Activated CD8-positive, alpha-beta memory T cell treated with anti-CD3 and anti-CD28 coated beads, Interleukin-2, amount 50 U/mL, for 48 hours (primary cell): Measurements from ENCODE around the gene CRIP3.
A peak's percentile ranks its signal among the peaks of the same experiment; 100 is the strongest.
"Not testable (repeated sequence)": the region's sequence is repeated elsewhere in the genome, so short reads cannot be mapped to it uniquely, and the experiment has no call there.

Experiments
- DNase-seq: peaks from one replicate; pipeline ENCODE4 v3.0.0-alpha.2; 2020

Gene CRIP3

DNA sequence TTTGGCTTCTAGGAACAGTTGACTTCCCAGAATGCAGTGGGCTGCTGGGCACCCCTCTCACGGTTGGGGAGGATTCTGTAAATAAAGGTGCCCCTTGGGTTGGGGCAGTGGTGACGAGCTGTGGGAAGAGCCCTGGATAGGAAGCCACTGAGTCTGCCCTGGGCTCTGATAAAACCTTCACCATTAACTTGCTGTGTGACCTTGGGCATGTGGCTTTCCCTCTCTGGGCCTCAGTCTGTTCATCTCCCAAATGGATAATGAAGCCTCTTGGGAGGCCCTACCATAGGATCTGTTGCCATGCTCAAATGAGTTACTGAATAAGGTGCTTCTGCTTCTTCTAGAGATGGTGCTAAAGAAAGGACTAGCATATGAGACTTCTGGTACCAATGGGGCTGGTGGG is 3.7 kb downstream of the CRIP3 start:
- no peak for DNase-seq

DNA sequence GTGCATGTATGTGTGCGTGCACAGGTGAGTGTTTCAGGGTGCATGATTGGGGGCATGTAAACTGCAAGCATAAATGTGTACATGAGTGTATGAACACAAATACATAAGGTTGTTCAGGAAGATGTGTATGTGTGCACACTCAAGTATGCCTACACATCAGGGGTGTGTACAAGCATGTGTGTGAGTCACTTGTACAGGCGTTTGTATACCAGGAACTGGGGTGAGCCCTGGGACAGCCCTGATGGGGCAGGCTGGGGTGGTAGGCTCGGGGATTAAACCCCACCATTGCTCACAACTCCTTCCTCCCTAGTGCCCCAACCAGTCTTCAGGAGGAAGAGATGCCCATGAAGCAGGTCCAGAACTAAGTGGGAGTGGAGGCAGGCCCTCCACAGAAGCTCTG is 4.3 kb downstream of the CRIP3 start:
- no peak for DNase-seq

DNA sequence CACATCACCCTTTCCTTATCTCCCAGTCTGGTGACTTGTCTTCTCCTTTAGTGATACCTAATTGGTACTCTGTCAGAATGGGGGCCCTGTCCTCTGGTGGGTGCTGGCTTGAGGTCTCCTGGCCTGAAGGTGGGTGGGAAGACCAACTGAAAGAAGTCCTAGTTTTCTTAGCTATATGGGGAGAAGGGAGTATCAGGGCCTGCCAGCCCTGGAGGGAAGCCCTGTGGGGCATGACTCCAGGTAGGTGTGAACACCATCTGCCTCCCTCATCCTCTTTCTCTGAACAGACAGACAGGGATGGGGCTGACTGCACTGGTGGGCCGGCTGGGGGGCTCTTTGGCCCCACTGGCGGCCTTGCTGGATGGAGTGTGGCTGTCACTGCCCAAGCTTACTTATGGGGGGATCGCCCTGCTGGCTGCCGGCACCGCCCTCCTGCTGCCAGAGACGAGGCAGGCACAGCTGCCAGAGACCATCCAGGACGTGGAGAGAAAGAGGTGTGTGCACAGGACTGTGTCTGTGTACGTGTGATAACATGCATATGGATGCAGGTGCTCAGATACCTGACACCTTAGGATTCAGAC is 4.8 kb downstream of the CRIP3 start:
- no peak for DNase-seq

DNA sequence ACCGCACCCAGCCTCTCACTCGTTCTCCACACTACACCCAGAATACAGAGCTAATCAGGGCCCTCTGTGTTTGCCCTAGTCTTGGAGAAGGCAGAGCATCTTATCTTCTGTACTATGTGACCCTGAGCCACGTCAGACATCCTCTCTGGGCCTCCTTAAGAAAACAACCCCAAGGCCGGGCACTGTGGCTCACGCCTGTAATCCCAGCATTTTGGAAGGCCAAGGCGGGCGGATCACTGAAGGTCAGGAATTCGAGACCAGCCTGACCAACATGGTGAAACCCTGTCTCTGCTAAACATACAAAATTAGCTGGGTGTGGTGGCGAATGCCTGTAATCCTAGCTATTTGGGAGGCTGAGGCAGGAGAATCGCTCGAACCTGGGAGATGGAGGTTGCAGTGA is 5.6 kb downstream of the CRIP3 start:
- DNase-seq: not testable (repeated sequence)

DNA sequence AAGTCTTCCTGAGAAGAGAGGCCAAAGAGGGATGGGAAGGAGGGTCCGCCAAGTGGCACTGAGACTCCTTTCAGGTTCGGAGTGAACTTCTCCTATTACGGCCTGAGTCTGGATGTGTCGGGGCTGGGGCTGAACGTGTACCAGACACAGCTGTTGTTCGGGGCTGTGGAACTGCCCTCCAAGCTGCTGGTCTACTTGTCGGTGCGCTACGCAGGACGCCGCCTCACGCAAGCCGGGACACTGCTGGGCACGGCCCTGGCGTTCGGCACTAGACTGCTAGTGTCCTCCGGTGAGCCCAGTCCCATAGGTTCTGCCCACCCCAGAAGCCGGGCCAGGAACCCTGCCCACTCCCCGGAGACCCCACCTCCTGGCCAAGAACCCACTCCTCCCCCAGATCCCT is 6.5 kb downstream of the CRIP3 start:
- no peak for DNase-seq

DNA sequence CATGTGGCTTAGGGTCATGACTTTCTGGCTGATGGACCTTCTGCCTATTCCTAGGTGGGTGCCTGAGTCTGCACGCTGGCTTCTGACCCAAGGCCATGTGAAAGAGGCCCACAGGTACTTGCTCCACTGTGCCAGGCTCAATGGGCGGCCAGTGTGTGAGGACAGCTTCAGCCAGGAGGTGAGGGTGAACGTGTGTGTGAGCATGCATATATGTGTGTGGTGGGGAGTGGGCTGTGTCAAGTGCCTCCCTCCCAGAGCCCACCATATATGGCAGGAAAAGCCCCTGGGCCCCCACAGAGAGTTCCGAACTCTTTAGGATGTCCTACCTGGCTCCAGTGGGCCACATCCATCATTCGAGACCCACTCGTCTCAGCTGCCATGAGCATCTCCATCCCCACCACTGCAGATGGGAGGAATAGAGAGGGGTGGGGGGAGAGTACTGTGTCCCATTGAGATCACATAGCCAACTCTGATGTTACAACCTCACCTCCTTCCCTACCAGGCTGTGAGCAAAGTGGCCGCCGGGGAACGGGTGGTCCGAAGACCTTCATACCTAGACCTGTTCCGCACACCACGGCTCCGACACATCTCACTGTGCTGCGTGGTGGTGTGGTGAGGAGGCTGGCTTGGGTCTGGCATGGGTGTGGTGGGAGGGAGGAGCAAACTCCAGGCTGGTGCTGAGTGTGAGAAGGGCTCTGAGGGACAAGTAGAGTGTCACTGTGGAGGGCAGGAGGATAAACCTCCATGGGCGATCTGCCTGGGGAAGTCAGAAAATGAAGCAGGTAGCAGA is 7.3 kb downstream of the CRIP3 start:
- DNase-seq: no peak

DNA sequence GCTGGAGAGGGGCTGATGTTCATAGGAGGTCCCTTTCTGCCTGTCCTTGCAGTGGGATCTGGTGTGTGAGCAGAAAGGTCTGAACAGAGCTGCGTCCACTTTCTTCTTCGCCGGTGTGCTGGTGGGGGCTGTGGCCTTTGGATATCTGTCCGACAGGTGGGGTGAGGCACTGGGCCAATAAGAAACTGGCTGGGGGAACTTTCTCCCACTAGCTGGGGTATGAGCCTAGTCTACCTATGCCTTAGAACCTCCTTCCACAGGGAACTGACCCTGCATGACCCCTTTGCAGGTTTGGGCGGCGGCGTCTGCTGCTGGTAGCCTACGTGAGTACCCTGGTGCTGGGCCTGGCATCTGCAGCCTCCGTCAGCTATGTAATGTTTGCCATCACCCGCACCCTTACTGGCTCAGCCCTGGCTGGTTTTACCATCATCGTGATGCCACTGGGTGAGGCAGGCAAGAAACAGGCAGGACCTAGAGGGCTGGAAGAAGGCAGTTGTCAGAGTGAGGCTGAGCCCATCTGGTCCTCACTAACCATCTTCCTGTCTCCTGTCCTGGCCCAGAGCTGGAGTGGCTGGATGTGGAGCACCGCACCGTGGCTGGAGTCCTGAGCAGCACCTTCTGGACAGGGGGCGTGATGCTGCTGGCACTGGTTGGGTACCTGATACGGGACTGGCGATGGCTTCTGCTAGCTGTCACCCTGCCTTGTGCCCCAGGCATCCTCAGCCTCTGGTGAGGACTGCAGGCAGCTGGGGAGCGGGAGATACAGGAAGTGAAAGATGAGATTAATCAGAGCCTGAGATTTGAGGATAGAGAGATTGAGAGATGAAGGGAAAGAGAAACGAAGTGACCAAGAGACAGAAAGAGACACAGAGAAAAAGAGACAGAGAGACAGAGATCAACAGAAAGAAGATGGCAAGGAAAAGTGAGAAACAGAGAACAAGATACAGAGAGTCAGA is 9.0 kb downstream of the CRIP3 start:
- no peak for DNase-seq

DNA sequence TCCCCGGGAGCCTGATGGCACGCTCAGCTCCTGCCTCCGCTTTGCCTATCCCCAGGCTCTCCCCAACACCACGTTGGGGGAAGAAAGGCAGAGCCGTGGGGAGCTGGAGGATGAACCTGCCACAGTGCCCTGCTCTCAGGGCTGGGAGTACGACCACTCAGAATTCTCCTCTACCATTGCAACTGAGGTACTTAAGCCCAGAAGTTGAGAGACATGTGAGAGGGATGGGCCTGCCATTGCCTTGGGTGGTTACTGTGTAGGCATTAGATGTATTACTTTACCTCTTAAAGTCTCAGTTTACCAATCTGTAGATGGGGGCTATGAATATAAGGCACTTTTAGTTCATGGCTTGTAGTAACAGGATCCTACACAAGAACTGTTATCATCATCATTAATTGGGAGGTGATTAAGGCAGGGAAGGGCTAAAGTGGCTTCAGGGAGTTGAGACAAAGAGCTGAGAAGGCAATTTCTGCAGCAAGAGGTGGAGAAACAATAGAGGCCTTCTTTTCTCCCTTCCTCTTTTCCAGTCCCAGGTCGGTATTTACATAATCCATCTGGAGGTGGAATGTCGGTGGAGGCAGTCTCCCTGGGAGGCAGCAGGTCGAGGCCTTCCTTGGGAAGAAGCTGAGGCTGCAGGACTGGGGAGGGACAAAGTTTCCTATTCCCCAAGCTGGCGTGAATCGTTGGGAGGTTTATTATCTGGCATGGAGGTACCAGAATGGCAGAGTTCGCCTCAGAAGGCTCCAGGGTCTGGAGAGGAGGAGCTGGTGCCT is 9.9 kb downstream of the CRIP3 start:
- DNase-seq: peak; percentile 34

DNA sequence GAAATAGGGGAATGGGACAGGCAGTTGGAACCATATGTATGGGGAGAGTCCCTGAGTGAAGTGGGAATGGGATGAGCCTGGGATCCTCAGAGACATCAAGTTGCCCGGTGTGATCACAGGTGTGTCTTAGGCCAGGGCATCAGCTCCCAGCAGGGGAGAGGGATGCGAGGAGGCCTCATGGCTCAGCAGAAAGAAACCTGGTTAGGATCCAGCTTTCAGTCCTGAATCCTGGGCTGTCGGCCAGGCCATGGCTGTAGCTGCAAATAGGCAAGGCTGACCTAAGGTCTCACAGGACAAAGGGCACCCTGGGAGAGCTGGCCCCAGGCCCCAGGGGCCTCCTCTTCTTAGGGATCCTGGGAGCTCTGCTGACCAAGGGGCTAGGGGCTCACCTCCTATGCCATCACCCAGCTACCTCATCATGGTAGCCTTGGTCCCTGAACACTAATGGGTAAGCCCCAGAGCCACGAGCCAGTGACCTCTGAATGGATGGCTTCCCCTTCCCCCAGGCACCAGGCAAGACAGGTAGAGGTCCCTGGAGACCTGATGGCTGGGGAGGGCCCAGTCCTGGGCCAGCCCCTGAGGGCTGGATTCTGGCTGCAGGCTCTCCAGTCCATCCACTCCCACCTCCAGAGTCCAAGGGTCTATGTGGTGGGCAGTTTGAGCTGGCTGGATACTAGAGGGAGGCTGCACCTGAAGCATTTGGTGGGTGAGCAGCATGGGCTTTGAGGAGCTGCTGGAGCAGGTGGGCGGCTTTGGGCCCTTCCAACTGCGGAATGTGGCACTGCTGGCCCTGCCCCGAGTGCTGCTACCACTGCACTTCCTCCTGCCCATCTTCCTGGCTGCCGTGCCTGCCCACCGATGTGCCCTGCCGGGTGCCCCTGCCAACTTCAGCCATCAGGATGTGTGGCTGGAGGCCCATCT is 10.7 kb downstream of the CRIP3 start, which contains the start of gene SLC22A7:
SLC22A7 (plus strand) TSS at position 617 of the 921 bp plus-strand sequence; CDS start at position 716, 99 bp downstream.
- DNase-seq: no peak

DNA sequence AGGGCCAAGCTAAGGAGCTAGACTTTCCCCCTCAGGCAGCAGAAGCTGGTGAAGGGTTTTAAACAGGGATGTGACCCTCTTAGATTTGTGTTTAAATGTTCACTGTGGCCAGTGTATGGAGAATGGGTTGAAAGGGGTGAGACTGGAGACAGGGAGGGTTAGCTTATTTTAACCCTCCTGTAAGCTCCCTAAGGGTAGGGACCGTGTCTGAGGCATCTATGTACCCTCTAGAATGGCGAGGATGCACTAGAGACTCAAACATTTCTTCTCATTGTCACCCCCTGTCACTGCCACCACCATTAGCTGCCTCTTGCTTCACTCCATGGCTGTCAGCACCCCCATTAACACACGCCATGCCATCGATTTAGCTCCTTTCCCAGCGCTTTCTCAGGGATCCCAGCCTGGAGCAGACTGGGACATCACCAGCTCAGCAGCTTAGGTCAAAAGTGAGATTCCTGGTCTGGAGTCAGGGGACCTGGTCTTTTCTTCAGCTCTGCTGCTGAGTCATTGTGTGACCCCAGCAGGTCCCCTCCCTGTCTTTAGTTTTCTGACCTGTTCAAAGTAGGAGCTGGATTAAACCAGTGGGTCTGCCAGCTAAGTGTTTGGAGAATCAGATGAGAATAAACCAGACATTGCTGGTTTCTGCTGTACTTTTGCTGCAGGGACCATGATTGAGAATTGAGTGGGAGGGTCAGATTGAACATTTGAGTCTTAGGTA is 11.7 kb downstream of the CRIP3 start:
- no peak for DNase-seq

DNA sequence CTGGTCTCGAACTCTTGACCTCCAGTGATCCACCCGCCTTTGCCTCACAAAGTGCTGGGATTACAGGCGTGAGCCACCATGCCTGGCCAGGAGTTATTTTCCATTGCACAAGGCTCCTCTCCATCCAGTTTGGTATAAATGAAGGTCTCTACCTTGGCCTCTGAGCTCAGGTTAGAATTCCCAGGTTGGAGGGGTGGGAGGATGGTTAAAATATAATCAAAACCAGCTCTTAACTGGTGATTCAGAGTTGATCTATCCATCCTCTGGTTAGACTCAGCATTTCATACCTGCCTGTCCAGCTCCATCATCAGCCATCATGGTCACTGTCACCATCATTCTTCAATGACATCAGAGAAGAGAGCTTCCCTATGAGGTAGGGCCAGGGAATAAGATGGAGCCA is 13.2 kb downstream of the CRIP3 start:
- no peak for DNase-seq

DNA sequence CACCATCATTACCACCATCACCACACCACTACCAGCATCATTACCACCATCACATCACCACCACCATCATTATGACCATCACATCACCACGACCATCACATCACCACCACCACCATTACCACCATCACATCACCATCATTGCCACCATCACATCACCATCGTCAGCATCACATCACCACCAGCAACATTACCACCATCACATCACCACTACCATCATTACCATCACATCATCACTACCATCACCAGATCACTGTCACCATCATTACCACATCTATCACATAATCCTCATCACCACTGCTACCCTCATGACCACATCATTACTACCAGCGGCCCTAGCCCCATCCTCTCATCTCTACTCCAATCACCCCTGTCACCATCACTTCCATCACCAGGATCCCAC is 14.1 kb downstream of the CRIP3 start:
- no peak for DNase-seq

DNA sequence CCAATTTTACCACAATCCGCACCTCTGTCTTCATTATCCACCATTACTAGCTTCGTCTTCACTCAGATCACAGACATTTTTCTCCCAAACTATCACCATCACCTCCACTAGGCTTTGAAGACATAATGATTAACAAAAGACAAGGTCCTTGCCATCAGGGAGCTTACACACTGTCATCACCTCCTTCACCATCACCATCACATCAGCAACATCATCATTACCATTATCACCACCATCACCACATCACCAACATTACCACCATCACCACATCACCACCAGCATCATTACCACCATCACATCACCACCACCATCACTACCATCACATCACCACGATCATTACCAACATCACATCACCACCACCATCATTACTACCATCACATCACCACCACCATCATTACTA is 14.9 kb downstream of the CRIP3 start:
- DNase-seq: no peak

DNA sequence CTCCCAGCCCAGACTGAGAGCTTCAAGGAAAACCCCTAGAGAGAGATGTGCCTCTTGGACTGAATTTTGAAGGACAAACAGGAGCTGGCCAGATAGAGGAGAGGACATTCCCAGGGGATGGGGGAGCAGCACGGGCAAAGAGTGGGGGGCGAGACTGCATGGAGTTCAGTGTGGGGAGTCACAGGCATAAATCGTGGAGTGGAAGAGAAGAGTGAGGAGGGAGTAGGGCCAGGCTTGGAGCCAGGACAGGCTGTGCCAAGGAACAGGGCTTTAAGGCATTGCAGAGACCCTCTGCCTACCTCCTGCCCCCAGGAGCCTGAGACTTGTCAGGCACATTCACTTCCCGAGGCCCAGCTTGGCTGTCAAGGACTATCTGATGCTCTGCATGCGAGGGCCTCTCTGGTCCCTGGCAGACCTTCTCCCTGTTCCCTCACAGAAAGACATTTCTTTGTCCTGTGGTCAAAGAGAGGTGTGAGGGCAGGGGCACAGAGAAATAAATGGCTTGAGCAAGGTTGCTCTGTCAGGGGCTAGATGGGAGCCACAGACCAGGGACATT is 15.8 kb downstream of the CRIP3 start:
- no peak for DNase-seq

DNA sequence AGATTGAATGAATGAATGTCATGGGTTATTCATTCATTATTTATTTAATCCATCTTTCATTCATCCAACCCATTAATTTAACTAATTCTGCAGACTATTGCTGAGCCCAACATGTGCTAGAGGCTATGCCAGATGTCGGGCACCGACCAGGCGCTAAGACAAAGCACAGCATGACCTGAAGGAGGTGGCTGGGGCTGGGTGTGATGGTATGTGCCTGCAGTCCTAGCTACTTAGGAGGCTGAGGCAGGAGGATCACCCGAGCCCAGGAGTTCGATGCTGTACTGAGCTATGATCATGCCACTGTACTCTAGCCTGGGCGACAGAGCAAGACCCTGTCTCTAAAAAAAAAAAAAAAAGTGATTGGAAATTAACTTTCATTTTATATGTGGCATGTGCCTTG is 16.3 kb downstream of the CRIP3 start:
- DNase-seq: no peak

DNA sequence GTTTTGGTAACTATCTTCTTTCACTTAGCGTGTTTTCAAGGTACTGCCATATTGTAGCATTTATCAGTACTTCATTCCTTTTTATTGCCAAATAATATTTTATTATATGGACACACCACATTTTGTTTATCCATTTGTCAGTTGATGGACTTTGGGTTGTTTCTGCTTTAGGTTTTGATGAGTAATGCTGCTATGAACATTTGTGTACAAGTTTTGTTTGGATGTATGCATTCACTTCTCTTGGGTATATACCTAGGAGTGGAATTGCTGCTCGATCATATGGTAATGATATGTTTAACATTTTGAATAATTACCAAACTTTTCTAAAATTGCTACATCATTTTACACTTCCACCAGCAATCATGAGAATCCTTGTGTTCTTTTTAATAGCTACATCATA is 16.9 kb downstream of the CRIP3 start:
- DNase-seq: no peak

DNA sequence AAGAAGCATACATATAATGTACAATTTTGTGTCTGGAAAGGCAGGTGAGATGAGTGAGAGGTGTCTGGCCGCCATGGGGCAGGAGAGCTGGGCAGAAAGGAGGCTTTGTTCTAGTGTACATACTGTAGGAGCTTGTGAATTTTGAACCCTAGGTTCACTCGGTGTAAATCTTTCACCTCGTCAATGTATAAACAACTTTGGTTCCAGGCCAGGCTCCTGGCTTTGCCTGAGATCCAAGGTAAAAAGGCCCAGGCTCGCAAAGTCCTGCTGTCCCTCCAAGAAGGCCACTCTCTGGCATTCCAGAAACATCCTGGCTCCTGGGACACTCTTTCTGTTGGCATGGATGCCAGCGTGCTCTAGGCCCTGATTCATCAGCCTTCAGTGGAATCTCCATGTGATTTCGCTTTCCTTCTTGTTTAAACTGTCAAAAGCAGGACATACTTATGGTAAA is 17.7 kb downstream of the CRIP3 start:
- DNase-seq: no peak

DNA sequence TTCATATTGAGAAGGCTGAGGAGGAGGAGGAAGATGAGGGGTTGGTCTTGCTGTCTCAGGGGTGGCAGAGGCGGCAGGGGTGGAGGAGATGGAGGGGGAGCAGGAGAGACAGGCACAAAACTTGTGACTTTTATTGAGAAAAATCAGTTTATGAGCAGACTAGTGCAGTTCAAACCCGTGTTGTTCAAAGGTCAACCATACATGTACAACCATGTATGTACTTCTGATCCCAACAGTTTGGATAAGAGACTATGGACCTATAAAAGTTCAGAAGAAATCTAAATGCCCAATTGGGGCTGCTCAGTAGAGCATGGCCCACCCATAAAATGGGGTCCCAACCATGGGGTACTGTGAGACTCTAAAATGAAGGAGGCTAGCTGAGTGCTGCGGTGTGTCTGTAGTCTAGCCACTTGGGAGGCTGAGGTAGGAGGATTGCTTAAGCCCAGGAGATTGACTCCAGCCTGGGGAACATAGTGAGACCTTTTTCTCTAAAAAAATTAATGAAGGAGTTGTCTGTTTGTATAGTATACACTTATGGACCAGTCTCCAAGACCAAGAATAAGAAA is 18.2 kb downstream of the CRIP3 start:
- DNase-seq: no peak

DNA sequence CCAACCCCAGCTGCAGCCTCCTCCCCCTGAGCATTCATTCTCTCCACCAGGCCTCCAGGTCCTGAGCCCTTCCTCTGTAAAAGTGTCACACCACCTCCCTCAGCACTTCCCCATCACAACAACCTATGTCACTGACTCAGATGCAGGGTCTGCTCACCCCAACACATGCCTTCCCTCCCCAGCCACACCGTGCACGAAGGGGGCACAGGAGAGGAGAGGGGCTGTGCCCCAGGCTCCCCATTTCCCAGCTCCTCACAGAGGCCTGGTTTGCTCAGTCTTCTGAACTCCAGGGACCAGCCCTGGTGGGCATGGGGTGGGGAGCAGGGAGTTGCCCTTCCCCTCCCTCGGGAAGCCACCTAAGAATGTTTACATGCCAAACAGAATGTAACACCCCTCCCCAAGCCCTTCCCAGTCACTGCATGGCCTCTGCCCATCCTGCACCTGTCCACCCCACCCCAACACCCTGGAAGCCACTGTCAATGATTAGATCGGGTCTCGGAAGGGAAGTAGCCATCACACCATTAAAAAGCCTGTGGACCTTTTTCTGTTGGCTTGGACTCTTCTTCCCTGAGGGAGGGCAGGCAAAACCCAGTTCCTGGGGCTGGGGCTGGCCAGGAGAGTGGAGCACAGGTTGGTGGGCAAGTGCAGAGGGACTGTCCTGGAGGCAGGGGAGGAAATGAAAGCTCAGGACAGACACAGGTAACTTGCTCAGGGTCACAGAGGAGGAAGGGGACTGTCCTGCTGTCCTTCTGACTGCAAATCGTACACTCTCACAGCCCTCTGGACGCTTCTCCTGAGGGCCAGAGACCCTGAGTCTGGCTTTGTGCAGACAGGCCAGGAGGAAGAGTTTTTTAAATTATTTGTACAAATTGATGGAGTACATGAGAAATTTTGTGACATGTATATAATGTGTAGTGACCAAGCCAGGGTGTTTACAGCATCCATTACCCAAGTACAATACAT is 20.6 kb downstream of the CRIP3 start:
- DNase-seq: no peak
